OCI-LY3 (cell line): ENCODE measurements around the gene GULP1.

Source experiments
- CTCF ChIP-seq: fragments of 200-600, 300-600 bp; sonication (generic); IDR thresholded peaks from 2 replicates; pipeline ENCODE4 v1.5.1; 2014; ENCODE audit warnings: antibody characterized with exemption, low read length, low read depth
- EZH2phosphoT487 ChIP-seq: fragments of 200-600 bp; shearing (Covaris generic); IDR thresholded peaks from 2 replicates; pipeline ENCODE4 v1.6.1; 2018; ENCODE audit warnings: antibody characterized with exemption, mixed run types, low read depth

GRCh38 chr2:188450732-188451483, 159.2 kb downstream of the GULP1 start:
- TF ChIP-seq CTCF, result no peak
- no peak for TF ChIP-seq EZH2phosphoT487
